K562 (cell line): ENCODE results near the gene FIBP.
A peak's percentile ranks its signal among the peaks of the same experiment; 100 is the strongest.

ENCODE experiments used
- CBFB ChIP-seq: sonication (generic); formaldehyde crosslinking; IDR thresholded peaks from 2 replicates; pipeline ENCODE4 v1.4.0; 2020; ENCODE audit warnings: mild to moderate bottlenecking, missing genetic modification reagents
- CBX5 ChIP-seq: IDR thresholded peaks from 2 replicates; pipeline ENCODE4 v1.6.1; 2014; ENCODE audit warnings: low read depth, borderline replicate concordance
- JUN ChIP-seq, 2 experiments: sonication (generic) in 1 of 2; formaldehyde crosslinking in 1 of 2; IDR thresholded peaks; 2 replicates each; pipeline versions ENCODE4 v1.6.1 to v1.8.0; 2012 to 2022; ENCODE audit warnings: borderline replicate concordance in 2 of 2, mild to moderate bottlenecking in 2 of 2, improper control_type of control experiment in 1 of 2, low read depth in 1 of 2, low read length in 1 of 2, missing genetic modification reagents in 1 of 2
- POLR2AphosphoS5 ChIP-seq: IDR thresholded peaks from 2 replicates; pipeline ENCODE4 v1.6.1; 2011; ENCODE audit warnings: mild to moderate bottlenecking, low read depth, low read length, moderate library complexity; ENCODE audit not compliant: control insufficient read depth, insufficient read depth
- SMC3 ChIP-seq: conservative IDR thresholded peaks from 2 replicates; pipeline ENCODE4 v1.6.1; 2011; ENCODE audit warnings: low read depth, low read length, improper control_type of control experiment; ENCODE audit not compliant: insufficient read depth
- TF ChIP-seq, protein P1 (sequence below), 3 experiments: IDR thresholded peaks in 2 of 3; conservative IDR thresholded peaks in 1 of 3; 2 replicates each; pipeline ENCODE4 v1.5.1; 2011 to 2012; ENCODE audit warnings: low read length in 3 of 3, mild to moderate bottlenecking in 3 of 3, control low read depth in 2 of 3, improper control_type of control experiment in 1 of 3, inconsistent platforms in 1 of 3, low read depth in 1 of 3, mixed read lengths in 1 of 3, moderate library complexity in 1 of 3; ENCODE audit not compliant: insufficient read depth in 2 of 3
- TF ChIP-seq, protein P2 (sequence below): sonication (generic); formaldehyde crosslinking; IDR thresholded peaks from 2 replicates; pipeline ENCODE4 v1.8.0; 2022; ENCODE audit warnings: missing genetic modification reagents, mild to moderate bottlenecking, borderline replicate concordance
- TF ChIP-seq, protein P3 (sequence below), 2 experiments: fragments of 450-650 bp; formaldehyde crosslinking in 1 of 2; IDR thresholded peaks; 2 replicates each; pipeline versions ENCODE4 v1.4.0 to v1.6.1; 2014 to 2020; ENCODE audit warnings: mild to moderate bottlenecking in 2 of 2, borderline replicate concordance in 1 of 2, low read depth in 1 of 2

DNA sequence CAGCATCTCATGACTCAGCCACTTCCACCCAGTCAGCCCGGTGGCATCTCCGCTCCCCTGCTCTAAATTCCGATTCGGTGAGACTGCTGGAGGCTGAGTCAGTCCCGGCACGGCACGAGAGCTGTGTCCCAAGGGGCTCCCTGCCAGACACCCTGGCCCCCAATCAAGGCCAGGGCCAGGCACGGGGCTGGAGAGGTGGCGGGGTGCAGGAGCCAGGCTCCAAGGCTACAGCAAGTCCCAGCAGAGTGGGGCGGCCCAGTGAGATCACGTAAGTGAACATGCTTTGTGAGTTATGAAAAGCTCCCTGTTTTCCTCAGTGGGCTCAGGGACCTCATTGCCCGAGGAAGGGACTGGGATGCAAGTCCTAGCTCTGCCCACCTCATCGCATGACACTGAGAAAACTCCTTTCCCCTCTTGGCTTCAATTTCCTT is 27.6 kb upstream of the FIBP start:
- TF ChIP-seq SMC3, result no peak
- TF ChIP-seq, protein P1, sequence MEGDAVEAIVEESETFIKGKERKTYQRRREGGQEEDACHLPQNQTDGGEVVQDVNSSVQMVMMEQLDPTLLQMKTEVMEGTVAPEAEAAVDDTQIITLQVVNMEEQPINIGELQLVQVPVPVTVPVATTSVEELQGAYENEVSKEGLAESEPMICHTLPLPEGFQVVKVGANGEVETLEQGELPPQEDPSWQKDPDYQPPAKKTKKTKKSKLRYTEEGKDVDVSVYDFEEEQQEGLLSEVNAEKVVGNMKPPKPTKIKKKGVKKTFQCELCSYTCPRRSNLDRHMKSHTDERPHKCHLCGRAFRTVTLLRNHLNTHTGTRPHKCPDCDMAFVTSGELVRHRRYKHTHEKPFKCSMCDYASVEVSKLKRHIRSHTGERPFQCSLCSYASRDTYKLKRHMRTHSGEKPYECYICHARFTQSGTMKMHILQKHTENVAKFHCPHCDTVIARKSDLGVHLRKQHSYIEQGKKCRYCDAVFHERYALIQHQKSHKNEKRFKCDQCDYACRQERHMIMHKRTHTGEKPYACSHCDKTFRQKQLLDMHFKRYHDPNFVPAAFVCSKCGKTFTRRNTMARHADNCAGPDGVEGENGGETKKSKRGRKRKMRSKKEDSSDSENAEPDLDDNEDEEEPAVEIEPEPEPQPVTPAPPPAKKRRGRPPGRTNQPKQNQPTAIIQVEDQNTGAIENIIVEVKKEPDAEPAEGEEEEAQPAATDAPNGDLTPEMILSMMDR (IDR thresholded peaks at IDR 0.05 in 2 of 3, conservative IDR thresholded peaks at IDR 0.05 in 1 of 3; ENCODE audit: insufficient read depth in 2 of 3, low read depth in 1 of 3, low read length in 3 of 3), result no peak
- TF ChIP-seq POLR2AphosphoS5, result no peak
- TF ChIP-seq JUN (IDR thresholded peaks at IDR 0.05; ENCODE audit: borderline replicate concordance, low read depth, low read length), result peak; percentile 81
- no peak for TF ChIP-seq JUN (CRISPR knock-in tag; IDR thresholded peaks at IDR 0.05; ENCODE audit: borderline replicate concordance)
- TF ChIP-seq, protein P2, sequence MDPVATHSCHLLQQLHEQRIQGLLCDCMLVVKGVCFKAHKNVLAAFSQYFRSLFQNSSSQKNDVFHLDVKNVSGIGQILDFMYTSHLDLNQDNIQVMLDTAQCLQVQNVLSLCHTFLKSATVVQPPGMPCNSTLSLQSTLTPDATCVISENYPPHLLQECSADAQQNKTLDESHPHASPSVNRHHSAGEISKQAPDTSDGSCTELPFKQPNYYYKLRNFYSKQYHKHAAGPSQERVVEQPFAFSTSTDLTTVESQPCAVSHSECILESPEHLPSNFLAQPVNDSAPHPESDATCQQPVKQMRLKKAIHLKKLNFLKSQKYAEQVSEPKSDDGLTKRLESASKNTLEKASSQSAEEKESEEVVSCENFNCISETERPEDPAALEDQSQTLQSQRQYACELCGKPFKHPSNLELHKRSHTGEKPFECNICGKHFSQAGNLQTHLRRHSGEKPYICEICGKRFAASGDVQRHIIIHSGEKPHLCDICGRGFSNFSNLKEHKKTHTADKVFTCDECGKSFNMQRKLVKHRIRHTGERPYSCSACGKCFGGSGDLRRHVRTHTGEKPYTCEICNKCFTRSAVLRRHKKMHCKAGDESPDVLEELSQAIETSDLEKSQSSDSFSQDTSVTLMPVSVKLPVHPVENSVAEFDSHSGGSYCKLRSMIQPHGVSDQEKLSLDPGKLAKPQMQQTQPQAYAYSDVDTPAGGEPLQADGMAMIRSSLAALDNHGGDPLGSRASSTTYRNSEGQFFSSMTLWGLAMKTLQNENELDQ (CRISPR knock-in tag), result no peak
- TF ChIP-seq, protein P3, sequence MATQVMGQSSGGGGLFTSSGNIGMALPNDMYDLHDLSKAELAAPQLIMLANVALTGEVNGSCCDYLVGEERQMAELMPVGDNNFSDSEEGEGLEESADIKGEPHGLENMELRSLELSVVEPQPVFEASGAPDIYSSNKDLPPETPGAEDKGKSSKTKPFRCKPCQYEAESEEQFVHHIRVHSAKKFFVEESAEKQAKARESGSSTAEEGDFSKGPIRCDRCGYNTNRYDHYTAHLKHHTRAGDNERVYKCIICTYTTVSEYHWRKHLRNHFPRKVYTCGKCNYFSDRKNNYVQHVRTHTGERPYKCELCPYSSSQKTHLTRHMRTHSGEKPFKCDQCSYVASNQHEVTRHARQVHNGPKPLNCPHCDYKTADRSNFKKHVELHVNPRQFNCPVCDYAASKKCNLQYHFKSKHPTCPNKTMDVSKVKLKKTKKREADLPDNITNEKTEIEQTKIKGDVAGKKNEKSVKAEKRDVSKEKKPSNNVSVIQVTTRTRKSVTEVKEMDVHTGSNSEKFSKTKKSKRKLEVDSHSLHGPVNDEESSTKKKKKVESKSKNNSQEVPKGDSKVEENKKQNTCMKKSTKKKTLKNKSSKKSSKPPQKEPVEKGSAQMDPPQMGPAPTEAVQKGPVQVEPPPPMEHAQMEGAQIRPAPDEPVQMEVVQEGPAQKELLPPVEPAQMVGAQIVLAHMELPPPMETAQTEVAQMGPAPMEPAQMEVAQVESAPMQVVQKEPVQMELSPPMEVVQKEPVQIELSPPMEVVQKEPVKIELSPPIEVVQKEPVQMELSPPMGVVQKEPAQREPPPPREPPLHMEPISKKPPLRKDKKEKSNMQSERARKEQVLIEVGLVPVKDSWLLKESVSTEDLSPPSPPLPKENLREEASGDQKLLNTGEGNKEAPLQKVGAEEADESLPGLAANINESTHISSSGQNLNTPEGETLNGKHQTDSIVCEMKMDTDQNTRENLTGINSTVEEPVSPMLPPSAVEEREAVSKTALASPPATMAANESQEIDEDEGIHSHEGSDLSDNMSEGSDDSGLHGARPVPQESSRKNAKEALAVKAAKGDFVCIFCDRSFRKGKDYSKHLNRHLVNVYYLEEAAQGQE (IDR thresholded peaks at IDR 0.05; ENCODE audit: borderline replicate concordance), result no peak
- TF ChIP-seq, protein P3 (CRISPR knock-in tag; IDR thresholded peaks at IDR 0.05; ENCODE audit: low read depth), result no peak
- no peak for TF ChIP-seq CBX5
- no peak for TF ChIP-seq CBFB (CRISPR knock-in tag)
